ENCODE results near the gene FCGR3A.
"Not testable (repeated sequence)": the region's sequence is repeated elsewhere in the genome, so short reads cannot be mapped to it uniquely, and the experiment has no call there.

GRCh38 chr1:161554340-161554739 is 4.7 kb upstream of the FCGR3A start:
- TF ChIP-seq POLR2AphosphoS5, POLR2A (IDR thresholded peaks at IDR 0.05): not testable (repeated sequence)
- TF ChIP-seq, protein P1, sequence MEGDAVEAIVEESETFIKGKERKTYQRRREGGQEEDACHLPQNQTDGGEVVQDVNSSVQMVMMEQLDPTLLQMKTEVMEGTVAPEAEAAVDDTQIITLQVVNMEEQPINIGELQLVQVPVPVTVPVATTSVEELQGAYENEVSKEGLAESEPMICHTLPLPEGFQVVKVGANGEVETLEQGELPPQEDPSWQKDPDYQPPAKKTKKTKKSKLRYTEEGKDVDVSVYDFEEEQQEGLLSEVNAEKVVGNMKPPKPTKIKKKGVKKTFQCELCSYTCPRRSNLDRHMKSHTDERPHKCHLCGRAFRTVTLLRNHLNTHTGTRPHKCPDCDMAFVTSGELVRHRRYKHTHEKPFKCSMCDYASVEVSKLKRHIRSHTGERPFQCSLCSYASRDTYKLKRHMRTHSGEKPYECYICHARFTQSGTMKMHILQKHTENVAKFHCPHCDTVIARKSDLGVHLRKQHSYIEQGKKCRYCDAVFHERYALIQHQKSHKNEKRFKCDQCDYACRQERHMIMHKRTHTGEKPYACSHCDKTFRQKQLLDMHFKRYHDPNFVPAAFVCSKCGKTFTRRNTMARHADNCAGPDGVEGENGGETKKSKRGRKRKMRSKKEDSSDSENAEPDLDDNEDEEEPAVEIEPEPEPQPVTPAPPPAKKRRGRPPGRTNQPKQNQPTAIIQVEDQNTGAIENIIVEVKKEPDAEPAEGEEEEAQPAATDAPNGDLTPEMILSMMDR (IDR thresholded peaks at IDR 0.05), result not testable (repeated sequence)
